ENCODE results near the gene SDK1. TPM values are rescaled to one million over a fixed set of nuclear protein-coding genes. Genes with fewer than 3 reads are reported as not detected.
A peak's percentile ranks its signal among the peaks of the same experiment; 100 is the strongest.

The SDK1 gene
- polyA plus RNA-seq, 12 donors = 1.7 to 5.8 (median 2.8) TPM; not detected in 1

DNA sequence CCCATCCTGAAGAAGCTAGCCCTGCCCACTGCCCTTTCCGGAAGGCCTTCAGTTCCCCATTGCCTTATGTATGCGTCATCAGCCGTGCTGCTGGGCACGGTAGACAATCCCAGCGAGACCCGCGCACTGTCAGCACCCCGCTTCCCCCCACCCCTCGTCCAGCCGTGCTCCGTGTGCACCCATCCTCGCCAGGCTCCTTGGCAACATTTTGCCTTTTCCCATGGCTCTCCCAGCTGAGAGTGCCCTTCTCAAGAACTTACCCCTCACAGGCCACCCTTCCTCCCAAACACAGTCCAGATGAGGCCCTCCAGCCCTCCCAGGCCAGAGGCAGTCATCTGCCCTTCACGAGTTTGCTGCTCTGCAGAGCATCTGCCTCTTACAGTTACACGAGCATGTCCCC, 747.3 kb downstream of the SDK1 start:
- no peak for DNase-seq

DNA sequence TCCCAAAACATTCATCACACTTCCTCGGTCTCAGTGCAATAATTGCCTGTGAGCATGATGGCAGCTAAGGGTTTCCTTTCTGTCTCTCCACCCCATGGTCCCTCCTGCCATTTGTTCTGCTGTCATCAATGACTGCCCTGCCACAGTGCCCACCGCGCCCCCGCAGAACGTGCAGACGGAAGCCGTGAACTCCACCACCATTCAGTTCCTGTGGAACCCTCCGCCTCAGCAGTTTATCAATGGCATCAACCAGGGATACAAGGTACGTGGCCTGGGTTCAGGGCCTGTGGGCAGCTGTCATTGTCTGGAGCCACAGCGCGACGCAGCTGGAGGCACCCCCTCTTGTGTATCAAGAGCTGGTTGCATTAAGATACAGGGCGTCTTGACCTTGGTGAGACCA, 748.1 kb downstream of the SDK1 start:
- DNase-seq = no peak

DNA sequence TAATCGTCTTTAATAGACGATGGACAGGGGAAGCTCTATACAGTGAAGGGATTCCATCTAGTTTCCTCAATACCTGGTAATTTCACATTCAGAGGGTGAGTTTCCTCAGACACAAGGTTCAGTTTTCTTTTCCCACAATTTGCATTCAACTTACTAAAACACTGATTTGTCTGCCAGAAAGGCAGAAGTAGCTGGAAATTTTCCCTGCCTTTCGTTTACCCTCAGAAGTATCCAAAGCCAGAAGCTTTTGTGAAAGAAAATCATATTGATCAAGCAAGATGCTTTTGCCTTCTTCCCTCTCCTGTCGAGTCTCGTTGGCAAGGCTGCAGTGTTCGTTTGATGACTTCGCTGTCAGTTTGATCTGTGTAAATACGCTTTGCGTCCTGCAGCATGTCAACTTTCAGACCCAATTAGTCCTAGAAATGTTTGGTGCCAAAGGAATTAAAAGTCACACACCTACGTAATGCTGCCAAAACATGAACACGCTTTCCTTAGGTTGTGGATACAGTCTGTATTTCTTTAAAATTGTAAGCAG, 749.1 kb downstream of the SDK1 start:
- no peak for DNase-seq

- DNase-seq = no peak
Observed at GRCh38 chr7:4051696-4052095, 750.6 kb downstream of the SDK1 start.

DNA sequence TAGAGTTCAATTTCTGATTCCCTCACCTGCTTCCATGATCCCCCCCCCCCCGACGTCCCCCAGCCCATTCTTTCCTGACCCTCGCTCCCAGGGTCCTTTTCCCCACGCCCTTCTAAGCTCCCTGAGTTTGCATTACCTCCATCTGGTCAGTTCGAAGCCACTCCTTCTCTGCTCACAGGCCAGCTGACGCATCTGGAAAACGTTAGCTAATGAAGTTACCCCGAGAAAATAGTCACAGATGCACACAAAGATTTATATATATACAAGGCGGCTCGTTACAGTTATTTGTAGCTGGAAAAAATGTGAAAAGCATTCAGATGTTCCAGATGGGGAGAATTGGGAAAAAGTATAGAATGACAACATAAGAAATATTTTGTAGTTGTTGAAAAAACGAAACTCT, 751.1 kb downstream of the SDK1 start:
- peak; percentile 89 for DNase-seq

- DNase-seq = no peak
Observed at GRCh38 chr7:4054158-4054557, 753.1 kb downstream of the SDK1 start.

- no peak for DNase-seq
Observed at GRCh38 chr7:4056552-4057288, 755.7 kb downstream of the SDK1 start.

GRCh38 chr7:4057289-4057616, 756.2 kb downstream of the SDK1 start:
- DNase-seq = no peak

DNA sequence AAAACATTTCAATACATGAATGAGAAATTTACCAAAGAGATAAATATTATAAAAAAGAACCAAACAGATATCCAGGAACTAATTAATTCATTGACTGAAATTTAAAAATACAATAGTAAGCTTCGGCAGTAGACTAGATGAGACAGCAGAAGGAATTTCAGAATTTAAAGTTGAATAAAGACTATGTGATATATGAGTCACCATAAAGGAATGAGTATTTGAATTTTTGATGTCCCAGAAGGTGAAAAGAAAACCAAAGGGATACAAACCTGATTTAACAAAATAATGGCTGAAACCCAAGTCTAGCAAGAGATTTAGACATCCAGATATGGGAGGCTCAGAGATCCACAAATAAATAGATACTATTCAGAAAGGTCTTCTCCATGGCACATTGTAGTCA, 757.1 kb downstream of the SDK1 start:
- DNase-seq = no peak

GRCh38 chr7:4065190-4065589, 764.1 kb downstream of the SDK1 start:
- DNase-seq = peak; percentile 41

GRCh38 chr7:4066206-4066605, 765.2 kb downstream of the SDK1 start:
- no peak for DNase-seq

DNA sequence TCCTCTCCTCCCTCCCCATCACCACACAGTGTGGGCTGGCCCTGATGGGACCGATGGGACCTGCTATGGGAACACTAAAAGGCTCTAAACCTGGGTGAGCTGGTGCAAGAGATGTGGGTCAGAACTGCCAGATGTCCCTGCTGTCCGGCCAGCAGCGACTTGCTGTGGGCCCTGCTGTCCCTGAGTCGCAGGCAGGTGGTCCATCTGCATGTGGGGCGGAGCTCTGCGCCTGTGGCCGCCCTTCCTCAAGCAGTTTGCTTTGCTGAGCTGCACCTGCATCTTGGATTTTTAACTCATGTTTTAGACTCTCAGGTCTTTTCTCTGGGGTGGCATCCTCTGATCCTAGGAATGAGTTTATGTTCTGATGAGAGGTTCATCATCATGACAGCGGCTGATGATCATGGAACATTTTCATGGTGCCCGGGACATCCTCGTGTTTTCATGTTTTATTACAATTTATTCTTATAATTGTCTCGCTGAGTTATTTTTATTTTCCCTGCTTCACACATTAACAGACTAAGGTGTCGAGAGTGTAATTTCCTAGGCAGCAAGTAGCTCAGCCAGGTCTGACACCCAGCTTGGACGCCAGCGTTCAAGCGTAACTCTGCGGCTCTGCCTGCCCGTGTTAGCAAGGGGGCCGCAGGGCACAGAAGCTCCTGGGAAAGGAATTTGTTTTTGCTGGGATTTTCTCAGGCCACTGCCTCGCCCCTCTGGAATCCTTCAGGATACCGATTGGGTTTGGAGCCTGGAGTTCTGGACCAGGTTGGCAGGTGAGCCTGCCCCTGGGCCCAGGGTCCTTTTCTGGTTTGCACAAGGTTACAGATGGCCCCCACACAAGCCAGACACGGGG, 765.8 kb downstream of the SDK1 start:
- DNase-seq = no peak

DNA sequence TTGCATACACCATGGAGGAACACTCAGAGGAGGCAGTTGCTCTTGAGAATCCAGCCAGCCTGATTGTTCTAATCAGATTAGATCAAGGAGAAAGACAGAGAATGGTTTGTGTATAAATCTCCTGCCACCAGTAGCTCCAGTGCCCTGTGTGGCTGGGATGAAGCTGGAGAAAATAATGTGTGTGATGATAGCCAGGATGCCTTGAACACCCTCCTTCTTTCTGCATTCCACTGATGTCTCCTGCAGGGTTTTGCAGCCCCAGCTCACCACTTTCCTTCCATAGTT, 766.4 kb downstream of the SDK1 start:
- no peak for DNase-seq

- no peak for DNase-seq
Observed at GRCh38 chr7:4067874-4068273, 766.8 kb downstream of the SDK1 start.

DNA sequence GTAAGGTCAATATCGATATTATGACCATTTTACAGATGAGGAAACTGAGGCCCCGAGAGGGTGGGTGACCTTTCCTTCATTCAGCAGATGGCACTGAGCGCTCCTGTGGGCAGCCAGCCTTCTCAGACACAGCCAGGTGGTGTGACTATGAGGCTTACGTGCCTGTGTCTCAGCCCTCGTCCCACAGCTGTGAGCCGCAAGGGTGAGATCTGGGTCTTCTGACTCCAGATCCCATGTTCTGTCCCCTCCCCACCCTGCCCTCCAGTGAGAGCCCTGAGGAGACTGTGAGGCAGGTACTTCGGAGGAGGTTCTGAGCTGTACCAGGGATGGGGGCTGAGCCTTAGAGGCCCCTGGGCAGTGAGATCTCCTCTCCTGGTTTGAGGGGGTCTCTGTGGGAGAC, 767.2 kb downstream of the SDK1 start:
- DNase-seq = no peak

- no peak for DNase-seq
Observed at GRCh38 chr7:4069268-4070095, 768.4 kb downstream of the SDK1 start.

- DNase-seq = no peak
Observed at GRCh38 chr7:4070214-4070613, 769.2 kb downstream of the SDK1 start.

GRCh38 chr7:4071370-4072058, 770.5 kb downstream of the SDK1 start:
- DNase-seq = no peak

DNA sequence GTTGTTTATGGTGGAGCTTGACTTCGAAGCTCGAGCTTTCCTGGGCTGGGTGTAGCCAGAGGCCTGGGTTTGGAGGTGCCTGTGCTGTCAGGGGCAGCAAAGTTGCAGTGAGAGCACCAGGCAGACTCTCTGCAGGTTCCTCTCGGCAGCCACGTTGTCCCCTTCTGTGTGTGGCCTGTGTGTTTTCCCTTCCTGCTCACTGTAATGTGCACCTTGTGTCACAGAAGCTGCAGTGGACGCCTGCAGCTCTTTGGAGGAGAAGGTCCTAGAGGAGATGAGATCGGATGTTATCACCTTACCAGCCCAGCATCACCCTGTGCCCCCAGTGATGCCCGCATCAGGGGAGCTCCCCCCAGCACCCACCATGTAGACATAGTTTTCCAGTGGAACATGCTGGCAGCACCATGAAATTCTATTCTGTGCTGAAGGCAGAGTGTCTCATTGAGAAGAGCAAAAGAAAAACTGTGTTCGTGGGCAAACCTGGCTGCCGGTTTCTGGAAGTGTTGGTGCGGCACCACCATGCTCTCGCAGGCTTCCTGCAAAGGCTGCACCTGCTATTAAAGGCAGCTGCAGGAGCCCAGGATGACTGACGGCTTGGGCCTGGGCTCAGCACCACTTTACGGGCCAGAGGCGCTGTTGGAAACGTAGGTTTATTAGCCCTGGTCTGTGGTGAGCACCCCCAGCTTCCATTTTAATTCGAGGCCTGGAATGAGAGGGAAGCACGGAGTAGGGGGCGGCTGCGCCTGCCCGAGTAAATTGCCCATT, 771.3 kb downstream of the SDK1 start:
- DNase-seq = no peak

DNA sequence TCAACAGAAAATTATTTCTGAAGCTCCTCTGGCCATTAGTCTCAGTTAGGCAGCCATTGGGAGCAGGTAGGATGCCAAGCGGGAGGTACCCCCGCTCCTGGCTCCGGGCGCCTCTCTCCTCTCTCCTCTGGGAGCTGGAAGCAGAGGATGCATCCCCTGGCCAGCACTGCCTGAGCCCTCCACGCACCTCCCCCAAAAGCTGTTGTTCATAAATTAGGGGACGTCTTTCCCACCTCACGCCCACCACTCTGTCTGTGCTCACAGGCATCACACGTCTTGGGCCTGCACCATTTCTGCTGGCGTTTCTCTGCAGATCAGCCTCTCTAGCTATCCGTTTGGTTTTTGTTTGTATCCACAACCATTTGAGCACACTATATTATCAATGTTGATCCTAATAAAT, 772.0 kb downstream of the SDK1 start:
- DNase-seq = no peak

DNA sequence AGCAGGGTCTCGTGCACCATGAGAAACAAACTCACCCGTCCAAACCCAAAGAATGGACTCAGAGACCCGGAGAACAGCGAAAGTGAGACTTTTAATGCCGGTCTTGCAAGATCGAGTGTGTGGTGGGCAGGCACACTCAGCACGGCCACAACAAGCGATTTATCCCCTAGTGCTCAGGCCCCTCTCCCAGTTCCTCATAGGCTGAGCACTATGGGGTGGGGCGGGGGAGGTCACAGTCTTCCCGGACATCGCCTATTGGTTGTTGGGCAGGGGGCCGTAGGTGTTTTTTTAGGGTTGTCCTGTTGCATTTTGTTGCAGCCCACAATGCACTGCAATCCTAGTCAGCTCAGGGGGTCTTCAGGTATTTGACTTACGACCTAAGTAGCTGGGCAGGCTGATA, 772.7 kb downstream of the SDK1 start:
- no peak for DNase-seq

Data from muscle of arm (tissue), 12 donors.